ENCODE data around the gene PSME3IP1. TPM values are rescaled to one million over a fixed set of nuclear protein-coding genes. Genes with fewer than 3 reads are reported as not detected.

The PSME3IP1 gene
- total RNA-seq, 3 donors from 2014 or later (not counting 1 experiment from before 2014, with no cell fraction given) = 129 to 148 (median 133) TPM

DNA sequence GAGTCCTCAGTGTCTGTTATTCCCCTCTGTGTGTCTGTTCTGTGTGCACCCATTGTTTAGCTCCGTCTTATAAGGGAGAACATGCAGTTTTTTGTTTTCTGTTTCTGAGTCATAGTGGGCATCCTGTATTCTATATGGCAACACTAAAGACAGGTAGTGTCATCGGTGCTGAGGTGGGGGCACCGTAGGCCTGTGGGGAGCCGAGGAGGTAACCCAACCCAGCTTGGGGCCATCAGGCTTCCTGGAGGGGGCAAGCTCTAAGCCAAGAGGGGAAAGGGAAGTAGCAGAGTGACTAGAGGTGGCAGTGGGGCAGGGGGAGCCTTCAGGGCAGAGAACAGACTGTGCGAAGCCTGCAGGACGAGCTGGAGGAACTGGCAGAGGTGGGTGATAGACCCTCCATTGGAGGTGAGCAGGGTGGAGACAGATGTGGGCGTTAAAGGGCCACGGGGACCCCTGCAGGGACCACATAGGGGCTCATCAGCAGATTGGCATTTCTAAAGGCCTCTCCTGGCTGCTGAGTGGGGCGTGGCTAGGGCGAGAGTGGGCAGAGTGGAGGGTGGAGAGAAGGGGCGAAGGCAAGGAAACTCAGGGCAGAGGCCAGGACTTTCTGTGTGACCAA lies 57.0 kb downstream of the PSME3IP1 start:
- Histone ChIP-seq H3K9me3 (ENCODE audit: control insufficient read depth, insufficient read depth, low read length) (no peaks in the 10 kb centered on the region), H3K4me3 (ENCODE audit: low read length) (no peak overlapping the region), H3K27ac (ENCODE audit: low read length) (no peak overlapping the region), H3K27me3 (ENCODE audit: control insufficient read depth, insufficient read depth, low read length) (no peaks in the 10 kb centered on the region), H3K4me1 (ENCODE audit: control insufficient read depth, insufficient read depth, low read length) (peaks cover 82% of the 10 kb centered on the region), H3K36me3 (ENCODE audit: control insufficient read depth, insufficient read depth, low read length) (no peaks in the 10 kb centered on the region)
- no peaks in the 10 kb centered on the region for H3K9me3 Mint-ChIP-seq
- DNase-seq = peak in 1 of 2 donors; percentile 64
- intact Hi-C loops (cut with micrococcal nuclease) = no loop called here
- H3K27me3 Mint-ChIP-seq (ENCODE audit: low read depth in 2 of 2) = no peaks in the 10 kb centered on the region
- no peak overlapping the region for H3K4me3 Mint-ChIP-seq
- TF ChIP-seq, protein P1, sequence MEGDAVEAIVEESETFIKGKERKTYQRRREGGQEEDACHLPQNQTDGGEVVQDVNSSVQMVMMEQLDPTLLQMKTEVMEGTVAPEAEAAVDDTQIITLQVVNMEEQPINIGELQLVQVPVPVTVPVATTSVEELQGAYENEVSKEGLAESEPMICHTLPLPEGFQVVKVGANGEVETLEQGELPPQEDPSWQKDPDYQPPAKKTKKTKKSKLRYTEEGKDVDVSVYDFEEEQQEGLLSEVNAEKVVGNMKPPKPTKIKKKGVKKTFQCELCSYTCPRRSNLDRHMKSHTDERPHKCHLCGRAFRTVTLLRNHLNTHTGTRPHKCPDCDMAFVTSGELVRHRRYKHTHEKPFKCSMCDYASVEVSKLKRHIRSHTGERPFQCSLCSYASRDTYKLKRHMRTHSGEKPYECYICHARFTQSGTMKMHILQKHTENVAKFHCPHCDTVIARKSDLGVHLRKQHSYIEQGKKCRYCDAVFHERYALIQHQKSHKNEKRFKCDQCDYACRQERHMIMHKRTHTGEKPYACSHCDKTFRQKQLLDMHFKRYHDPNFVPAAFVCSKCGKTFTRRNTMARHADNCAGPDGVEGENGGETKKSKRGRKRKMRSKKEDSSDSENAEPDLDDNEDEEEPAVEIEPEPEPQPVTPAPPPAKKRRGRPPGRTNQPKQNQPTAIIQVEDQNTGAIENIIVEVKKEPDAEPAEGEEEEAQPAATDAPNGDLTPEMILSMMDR (IDR thresholded peaks at IDR 0.05) = no peak
- ATAC-seq = peak in 2 of 3 donors; percentile 38 to 64
- 56% methylated on average over 11 of the region's 11 CpGs for WGBS (ENCODE audit: insufficient coverage)
- H3K27ac Mint-ChIP-seq = peak overlapping the region; percentile 34 to 85
- H3K36me3 Mint-ChIP-seq = no peaks in the 10 kb centered on the region
- H3K4me1 Mint-ChIP-seq = peaks cover 24 to 48% of the 10 kb centered on the region in 2 donors

- ATAC-seq (no peak), DNase-seq (no peak)
- H3K36me3 ChIP-seq (ENCODE audit: control insufficient read depth, insufficient read depth, low read length) = no peaks in the 10 kb centered on the region
- peaks cover 79% of the 10 kb centered on the region for H3K4me1 ChIP-seq (ENCODE audit: control insufficient read depth, insufficient read depth, low read length)
- 92% methylated on average over 6 of the region's 7 CpGs for WGBS (ENCODE audit: insufficient coverage)
- Mint-ChIP-seq H3K36me3 (no peaks in the 10 kb centered on the region), H3K9me3 (no peaks in the 10 kb centered on the region), H3K27me3 (ENCODE audit: low read depth in 2 of 2) (no peaks in the 10 kb centered on the region), H3K4me1 (peaks cover 27 to 47% of the 10 kb centered on the region in 2 donors), H3K4me3 (no peak overlapping the region), H3K27ac (peak overlapping the region in 1 of 2 donors; percentile 7)
- TF ChIP-seq, protein P1 (IDR thresholded peaks at IDR 0.05) = no peak
- no peaks in the 10 kb centered on the region for H3K9me3 ChIP-seq (ENCODE audit: control insufficient read depth, insufficient read depth, low read length)
- H3K27me3 ChIP-seq (ENCODE audit: control insufficient read depth, insufficient read depth, low read length) = no peaks in the 10 kb centered on the region
- no peak overlapping the region for H3K27ac ChIP-seq (ENCODE audit: low read length)
- no peak overlapping the region for H3K4me3 ChIP-seq (ENCODE audit: low read length)
- intact Hi-C loops (cut with micrococcal nuclease) = no loop called here
Observed at GRCh38 chr16:57127836-57128235, 58.0 kb downstream of the PSME3IP1 start.

DNA sequence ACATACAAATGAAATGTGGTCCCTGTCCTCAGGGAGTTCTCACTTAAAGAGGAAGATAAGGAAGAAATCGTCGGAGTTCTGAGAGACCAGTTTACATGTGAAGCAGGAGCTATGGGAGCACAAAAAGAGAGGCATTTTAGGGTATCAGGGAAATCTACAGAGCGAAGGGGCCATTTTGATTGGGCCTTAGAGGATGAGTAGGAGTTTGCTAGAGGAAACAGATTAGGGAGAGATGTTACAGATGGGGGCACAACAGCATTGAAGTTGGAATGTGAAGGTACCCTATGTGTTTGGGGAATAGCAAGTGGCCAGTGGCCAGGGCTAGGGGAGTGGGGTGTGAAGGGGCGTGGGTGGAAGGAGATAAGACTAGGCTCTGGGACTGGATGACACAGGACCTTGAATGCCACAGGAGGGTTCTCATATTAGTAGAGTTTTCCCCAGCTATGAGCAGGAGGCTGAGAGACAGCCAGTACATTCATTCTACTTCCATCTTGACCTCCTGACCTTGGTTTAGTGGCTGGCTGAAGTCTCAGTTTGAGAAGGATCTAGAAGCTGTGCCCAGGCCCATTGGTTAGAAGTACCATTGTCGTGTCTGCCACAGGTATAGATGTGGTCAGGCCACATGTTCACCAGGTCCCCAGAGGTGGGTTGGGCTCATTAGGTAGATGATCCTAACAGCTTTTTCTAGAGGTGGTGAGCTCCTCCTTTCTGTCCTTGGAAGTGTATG lies 58.6 kb downstream of the PSME3IP1 start:
- Histone ChIP-seq H3K9me3 (ENCODE audit: control insufficient read depth, insufficient read depth, low read length) (no peaks in the 10 kb centered on the region), H3K4me3 (ENCODE audit: low read length) (no peak overlapping the region), H3K36me3 (ENCODE audit: control insufficient read depth, insufficient read depth, low read length) (no peaks in the 10 kb centered on the region), H3K27ac (ENCODE audit: low read length) (no peak overlapping the region), H3K4me1 (ENCODE audit: control insufficient read depth, insufficient read depth, low read length) (peaks cover 72% of the 10 kb centered on the region), H3K27me3 (ENCODE audit: control insufficient read depth, insufficient read depth, low read length) (no peaks in the 10 kb centered on the region)
- Mint-ChIP-seq H3K27ac (peak overlapping the region in 1 of 2 donors; percentile 7), H3K4me1 (peaks cover 27 to 42% of the 10 kb centered on the region in 2 donors), H3K27me3 (ENCODE audit: low read depth in 2 of 2) (no peaks in the 10 kb centered on the region), H3K36me3 (no peaks in the 10 kb centered on the region), H3K9me3 (no peaks in the 10 kb centered on the region), H3K4me3 (no peak overlapping the region)
- TF ChIP-seq, protein P1 (IDR thresholded peaks at IDR 0.05) = no peak
- ATAC-seq = no peak
- WGBS (ENCODE audit: insufficient coverage) = 85% methylated on average over 5 of the region's 5 CpGs
- intact Hi-C loops (cut with micrococcal nuclease) = no loop called here
- peak in 1 of 2 donors; percentile 19 for DNase-seq

All from natural killer cell (primary cell).